ENCODE measurements around the gene ALDH2.

- TF ChIP-seq POLR2AphosphoS5 (IDR thresholded peaks at IDR 0.05; ENCODE audit: low read depth, low read length) (no peak), EZH2 (IDR thresholded peaks at IDR 0.05; ENCODE audit: low read depth, low read length, severe bottlenecking) (no peak), E2F6 (IDR thresholded peaks at IDR 0.05) (no peak)
- TF ChIP-seq, protein P1, sequence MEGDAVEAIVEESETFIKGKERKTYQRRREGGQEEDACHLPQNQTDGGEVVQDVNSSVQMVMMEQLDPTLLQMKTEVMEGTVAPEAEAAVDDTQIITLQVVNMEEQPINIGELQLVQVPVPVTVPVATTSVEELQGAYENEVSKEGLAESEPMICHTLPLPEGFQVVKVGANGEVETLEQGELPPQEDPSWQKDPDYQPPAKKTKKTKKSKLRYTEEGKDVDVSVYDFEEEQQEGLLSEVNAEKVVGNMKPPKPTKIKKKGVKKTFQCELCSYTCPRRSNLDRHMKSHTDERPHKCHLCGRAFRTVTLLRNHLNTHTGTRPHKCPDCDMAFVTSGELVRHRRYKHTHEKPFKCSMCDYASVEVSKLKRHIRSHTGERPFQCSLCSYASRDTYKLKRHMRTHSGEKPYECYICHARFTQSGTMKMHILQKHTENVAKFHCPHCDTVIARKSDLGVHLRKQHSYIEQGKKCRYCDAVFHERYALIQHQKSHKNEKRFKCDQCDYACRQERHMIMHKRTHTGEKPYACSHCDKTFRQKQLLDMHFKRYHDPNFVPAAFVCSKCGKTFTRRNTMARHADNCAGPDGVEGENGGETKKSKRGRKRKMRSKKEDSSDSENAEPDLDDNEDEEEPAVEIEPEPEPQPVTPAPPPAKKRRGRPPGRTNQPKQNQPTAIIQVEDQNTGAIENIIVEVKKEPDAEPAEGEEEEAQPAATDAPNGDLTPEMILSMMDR (IDR thresholded peaks at IDR 0.05; ENCODE audit: control extremely low read depth in 1 of 3, insufficient read depth in 1 of 3, low read depth in 1 of 3, low read length in 3 of 3): no peak
These were observed 18.2 kb downstream of the ALDH2 start for GRCh38 chr12:111784953-111785352.
